Measurements from ENCODE around the gene DYRK1B.
"Not testable (repeated sequence)": the region's sequence is repeated elsewhere in the genome, so short reads cannot be mapped to it uniquely, and the experiment has no call there.

GRCh38 chr19:39814111-39814510 is 19.9 kb downstream of the DYRK1B start:
- TF ChIP-seq CTCF, EZH2phosphoT487, EZH2 (IDR thresholded peaks at IDR 0.05): not testable (repeated sequence)

Measured in neural progenitor cell (in vitro differentiated cells).